ENCODE data around the gene APPL2. TPM values are rescaled to one million over a fixed set of nuclear protein-coding genes. Genes with fewer than 3 reads are reported as not detected.

APPL2 gene
- total RNA-seq, 1 experiment from 2014 or later: 42.2 TPM

DNA sequence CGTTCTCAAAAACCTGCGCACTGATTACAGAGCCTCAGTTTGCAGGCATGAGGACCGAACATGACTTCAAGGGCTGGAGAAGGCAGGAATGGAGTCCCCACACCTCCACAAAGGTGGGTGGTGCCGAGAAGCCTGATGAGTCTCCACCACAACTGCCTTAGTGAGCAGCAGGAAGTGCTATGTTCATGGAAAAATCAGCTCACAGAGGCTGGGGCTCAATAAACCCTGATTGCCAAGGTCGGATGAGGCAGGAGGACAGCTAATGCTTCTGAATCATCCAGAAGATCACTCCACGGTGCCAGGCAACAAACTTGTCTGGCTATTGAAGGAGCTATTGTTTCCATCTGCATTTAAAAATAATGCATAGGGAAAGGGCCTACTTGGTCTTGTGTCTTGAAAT is 31.1 kb downstream of the APPL2 start:
- peak overlapping the region; percentile 50 for H3K9ac ChIP-seq (ENCODE audit: low read length)
- peaks cover 15% of the 10 kb centered on the region for H3K4me1 ChIP-seq (ENCODE audit: insufficient read depth, low read length)
- no peaks in the 10 kb centered on the region for H4K20me1 ChIP-seq (ENCODE audit: low read length)
- peak overlapping the region; percentile 77 for H3K27ac ChIP-seq (ENCODE audit: low read length)
- TF ChIP-seq EZH2phosphoT487 (IDR thresholded peaks at IDR 0.05; ENCODE audit: borderline replicate concordance, low read length) (no peak), EZH2 (IDR thresholded peaks at IDR 0.05; ENCODE audit: low read length, unreplicated experiment) (no peak)
- TF ChIP-seq, protein P1, sequence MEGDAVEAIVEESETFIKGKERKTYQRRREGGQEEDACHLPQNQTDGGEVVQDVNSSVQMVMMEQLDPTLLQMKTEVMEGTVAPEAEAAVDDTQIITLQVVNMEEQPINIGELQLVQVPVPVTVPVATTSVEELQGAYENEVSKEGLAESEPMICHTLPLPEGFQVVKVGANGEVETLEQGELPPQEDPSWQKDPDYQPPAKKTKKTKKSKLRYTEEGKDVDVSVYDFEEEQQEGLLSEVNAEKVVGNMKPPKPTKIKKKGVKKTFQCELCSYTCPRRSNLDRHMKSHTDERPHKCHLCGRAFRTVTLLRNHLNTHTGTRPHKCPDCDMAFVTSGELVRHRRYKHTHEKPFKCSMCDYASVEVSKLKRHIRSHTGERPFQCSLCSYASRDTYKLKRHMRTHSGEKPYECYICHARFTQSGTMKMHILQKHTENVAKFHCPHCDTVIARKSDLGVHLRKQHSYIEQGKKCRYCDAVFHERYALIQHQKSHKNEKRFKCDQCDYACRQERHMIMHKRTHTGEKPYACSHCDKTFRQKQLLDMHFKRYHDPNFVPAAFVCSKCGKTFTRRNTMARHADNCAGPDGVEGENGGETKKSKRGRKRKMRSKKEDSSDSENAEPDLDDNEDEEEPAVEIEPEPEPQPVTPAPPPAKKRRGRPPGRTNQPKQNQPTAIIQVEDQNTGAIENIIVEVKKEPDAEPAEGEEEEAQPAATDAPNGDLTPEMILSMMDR (conservative IDR thresholded peaks at IDR 0.05; ENCODE audit: low read depth, low read length): no peak
- ATAC-seq (peak; percentile 90), DNase-seq (peak; percentile 83)
- no peaks in the 10 kb centered on the region for H3K79me2 ChIP-seq (ENCODE audit: low read length)
- no TSS peak for BruUV-seq (replicated peaks)
- no peak overlapping the region for H3K4me3 ChIP-seq (ENCODE audit: low read length)
- H3K9me3 ChIP-seq (ENCODE audit: low read length): no peaks in the 10 kb centered on the region
- H3K4me2 ChIP-seq (ENCODE audit: low read length): no peak overlapping the region
- no peaks in the 10 kb centered on the region for H3K9me2 ChIP-seq (replicated peaks; ENCODE audit: low read length)
- peaks cover 52% of the 10 kb centered on the region for H3K36me3 ChIP-seq (ENCODE audit: low read depth, low read length)
- ChIA-PET CTCF (interaction anchor here (0.6 to 0.8 kb wide), 2 partner anchors 164 to 178 kb away, joined by 3 to 5 read pairs; no protein-coding TSS in a partner anchor), POLR2A (ENCODE audit: unreplicated experiment) (no interaction called here)
- intact Hi-C loops (cut with micrococcal nuclease): no loop called here
- H3F3A ChIP-seq (ENCODE audit: low read length, unreplicated experiment): no peaks in the 10 kb centered on the region
- H2AFZ ChIP-seq (ENCODE audit: low read length): no peak overlapping the region
- H3K27me3 ChIP-seq (ENCODE audit: low read length): no peaks in the 10 kb centered on the region

DNA sequence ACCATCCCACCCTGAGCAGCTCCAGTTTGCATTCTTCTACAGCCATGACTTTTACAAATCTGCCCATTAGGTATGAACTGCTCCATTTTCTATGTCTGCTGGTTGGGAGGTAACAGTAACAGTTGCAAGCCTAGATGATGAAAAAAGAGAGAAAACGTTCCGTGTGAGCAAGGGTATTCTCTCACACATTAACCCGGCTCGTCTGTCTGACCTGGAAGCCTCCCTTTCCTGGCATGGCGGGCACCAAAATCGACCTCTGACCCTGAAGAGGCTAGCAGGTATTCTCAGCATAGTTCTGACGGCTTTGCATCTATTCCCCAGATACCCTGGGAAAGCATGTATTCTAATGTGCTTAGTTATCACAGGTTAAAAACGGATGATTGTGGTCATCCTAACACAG is 31.8 kb downstream of the APPL2 start:
- H4K20me1 ChIP-seq (ENCODE audit: low read length): no peaks in the 10 kb centered on the region
- no peaks in the 10 kb centered on the region for H3K9me3 ChIP-seq (ENCODE audit: low read length)
- intact Hi-C loops (cut with micrococcal nuclease): no loop called here
- H3K27ac ChIP-seq (ENCODE audit: low read length): peak overlapping the region; percentile 77
- H3K9ac ChIP-seq (ENCODE audit: low read length): no peak overlapping the region; the same call in 1 of the 2 replicates
- peaks cover 15% of the 10 kb centered on the region for H3K4me1 ChIP-seq (ENCODE audit: insufficient read depth, low read length)
- H3K36me3 ChIP-seq (ENCODE audit: low read depth, low read length): peaks cover 52% of the 10 kb centered on the region
- no peaks in the 10 kb centered on the region for H3F3A ChIP-seq (ENCODE audit: low read length, unreplicated experiment)
- H3K4me2 ChIP-seq (ENCODE audit: low read length): no peak overlapping the region
- no peak overlapping the region for H3K4me3 ChIP-seq (ENCODE audit: low read length)
- H3K27me3 ChIP-seq (ENCODE audit: low read length): no peaks in the 10 kb centered on the region
- no peak for DNase-seq
- ATAC-seq: no peak
- BruUV-seq (replicated peaks): no TSS peak
- no peak overlapping the region for H2AFZ ChIP-seq (ENCODE audit: low read length)
- ChIA-PET POLR2A (ENCODE audit: unreplicated experiment) (no interaction called here), CTCF (no interaction called here)
- no peaks in the 10 kb centered on the region for H3K79me2 ChIP-seq (ENCODE audit: low read length)
- TF ChIP-seq, protein P1 (conservative IDR thresholded peaks at IDR 0.05; ENCODE audit: low read depth, low read length): no peak
- TF ChIP-seq EZH2phosphoT487 (IDR thresholded peaks at IDR 0.05; ENCODE audit: borderline replicate concordance, low read length): no peak
- TF ChIP-seq EZH2 (IDR thresholded peaks at IDR 0.05; ENCODE audit: low read length, unreplicated experiment): no peak
- H3K9me2 ChIP-seq (replicated peaks; ENCODE audit: low read length): no peaks in the 10 kb centered on the region

DNA sequence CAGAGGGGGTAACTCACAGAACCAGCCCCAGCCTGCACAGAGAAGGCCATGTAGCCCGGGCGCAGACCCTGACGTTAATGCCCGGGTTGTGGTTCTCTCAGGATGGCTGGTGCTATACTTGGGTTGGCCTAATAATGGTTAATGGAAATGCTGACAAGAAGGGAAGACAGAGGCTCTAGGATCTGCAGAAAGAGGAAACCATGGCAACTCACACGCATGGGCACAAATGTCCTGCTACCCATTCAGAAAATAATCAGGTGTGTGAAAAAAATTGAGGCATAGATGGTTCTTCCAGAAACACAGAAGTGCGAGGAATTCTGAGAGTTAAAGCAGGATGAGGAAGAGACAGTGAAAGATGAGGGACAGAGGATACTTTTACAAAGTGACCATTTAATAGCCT is 33.8 kb downstream of the APPL2 start:
- no peaks in the 10 kb centered on the region for H3K79me2 ChIP-seq (ENCODE audit: low read length)
- ChIA-PET CTCF (no interaction called here), POLR2A (ENCODE audit: unreplicated experiment) (interaction anchor here (1.0 kb wide), 1 partner anchor 13 kb away, joined by 5 read pairs; no protein-coding TSS in a partner anchor)
- no peak overlapping the region for H2AFZ ChIP-seq (ENCODE audit: low read length)
- H3K4me2 ChIP-seq (ENCODE audit: low read length): no peak overlapping the region
- H3K36me3 ChIP-seq (ENCODE audit: low read depth, low read length): peaks cover 49% of the 10 kb centered on the region
- H3F3A ChIP-seq (ENCODE audit: low read length, unreplicated experiment): no peaks in the 10 kb centered on the region
- H3K9me3 ChIP-seq (ENCODE audit: low read length): no peaks in the 10 kb centered on the region
- DNase-seq: no peak
- TF ChIP-seq, protein P1 (conservative IDR thresholded peaks at IDR 0.05; ENCODE audit: low read depth, low read length): no peak
- TF ChIP-seq EZH2phosphoT487 (IDR thresholded peaks at IDR 0.05; ENCODE audit: borderline replicate concordance, low read length) (no peak), EZH2 (IDR thresholded peaks at IDR 0.05; ENCODE audit: low read length, unreplicated experiment) (no peak)
- no peak overlapping the region for H3K4me3 ChIP-seq (ENCODE audit: low read length)
- intact Hi-C loops (cut with micrococcal nuclease): no loop called here
- no peak overlapping the region for H3K9ac ChIP-seq (ENCODE audit: low read length)
- BruUV-seq (replicated peaks): no TSS peak
- no peak overlapping the region for H3K27ac ChIP-seq (ENCODE audit: low read length)
- H3K9me2 ChIP-seq (replicated peaks; ENCODE audit: low read length): no peaks in the 10 kb centered on the region
- H3K27me3 ChIP-seq (ENCODE audit: low read length): no peaks in the 10 kb centered on the region
- peaks cover 15% of the 10 kb centered on the region for H3K4me1 ChIP-seq (ENCODE audit: insufficient read depth, low read length)
- ATAC-seq: no peak
- H4K20me1 ChIP-seq (ENCODE audit: low read length): no peaks in the 10 kb centered on the region
